Karpas-422 (cell line): ENCODE data around the gene RNF141. TPM values are rescaled to one million over a fixed set of nuclear protein-coding genes. Genes with fewer than 3 reads are reported as not detected.

Experiments used
- DNase-seq: peaks from one replicate; pipeline ENCODE4 v3.0.0-alpha.2; 2015
- H2AFZ ChIP-seq: fragments of 200-600 bp; sonication (generic); 2 replicates; pipeline ENCODE4 v1.6.1; 2014; ENCODE audit warnings: antibody characterized with exemption, low read length, mixed read lengths
- H3K27ac ChIP-seq: fragments of 200-600 bp; sonication (generic); 2 replicates; pipeline ENCODE4 v1.5.1; 2014; ENCODE audit warnings: mild to moderate bottlenecking, low read length, moderate library complexity
- H3K27me3 ChIP-seq: fragments of 200-600 bp; sonication (generic); 2 replicates; pipeline ENCODE4 v1.6.1; 2014; ENCODE audit warnings: low read length, mixed read lengths
- H3K36me3 ChIP-seq: fragments of 200-600 bp; sonication (generic); 2 replicates; pipeline ENCODE4 v1.6.1; 2014; ENCODE audit warnings: low read length, mixed read lengths; ENCODE audit not compliant: insufficient read depth
- H3K4me1 ChIP-seq: fragments of 200-600 bp; sonication (generic); 2 replicates; pipeline ENCODE4 v1.6.1; 2014; ENCODE audit warnings: mild to moderate bottlenecking, low read length, mixed read lengths
- H3K4me2 ChIP-seq: fragments of 200-600 bp; sonication (generic); 2 replicates; pipeline ENCODE4 v1.6.1; 2014; ENCODE audit warnings: low read length, low read depth, mild to moderate bottlenecking; ENCODE audit not compliant: poor library complexity, severe bottlenecking
- H3K4me3 ChIP-seq: fragments of 200-600 bp; sonication (generic); 2 replicates; pipeline ENCODE4 v1.5.1; 2014; ENCODE audit warnings: mild to moderate bottlenecking, antibody characterized with exemption, low read length, mixed read lengths
- H3K79me2 ChIP-seq: fragments of 200-600 bp; sonication (generic); 2 replicates; pipeline ENCODE4 v1.6.1; 2014; ENCODE audit warnings: mild to moderate bottlenecking, low read length, mixed read lengths
- H3K9ac ChIP-seq: fragments of 200-600 bp; sonication (generic); 2 replicates; pipeline ENCODE4 v1.6.0; 2014; ENCODE audit warnings: low read length
- H3K9me2 ChIP-seq: fragments of 200-600 bp; sonication (generic), shearing (Covaris generic); replicated peaks from 2 replicates; pipeline ENCODE4 v1.6.0; 2014; ENCODE audit warnings: mild to moderate bottlenecking, low read length, moderate library complexity; ENCODE audit not compliant: insufficient read depth
- H3K9me3 ChIP-seq: fragments of 300-700, 200-600 bp; sonication (generic); 2 replicates; pipeline ENCODE4 v1.6.1; 2014; ENCODE audit warnings: low read length, mixed read lengths
- H4K20me1 ChIP-seq: fragments of 200-600 bp; sonication (generic); 2 replicates; pipeline ENCODE4 v1.6.1; 2014; ENCODE audit warnings: mild to moderate bottlenecking, antibody characterized with exemption, low read length, low read depth; ENCODE audit not compliant: insufficient read depth
- total RNA-seq: library from RNA; depleted of rRNA; stranded (reverse); fragments of >200 nt; shearing (Covaris generic); gene quantifications from 2 replicates; pipeline ENCODE4 v1.2.3, GENCODE V29; 2014; ENCODE audit warnings: low replicate concordance

The RNF141 gene
- total RNA-seq, 1 experiment from 2014 or later: 12.2 TPM

DNA sequence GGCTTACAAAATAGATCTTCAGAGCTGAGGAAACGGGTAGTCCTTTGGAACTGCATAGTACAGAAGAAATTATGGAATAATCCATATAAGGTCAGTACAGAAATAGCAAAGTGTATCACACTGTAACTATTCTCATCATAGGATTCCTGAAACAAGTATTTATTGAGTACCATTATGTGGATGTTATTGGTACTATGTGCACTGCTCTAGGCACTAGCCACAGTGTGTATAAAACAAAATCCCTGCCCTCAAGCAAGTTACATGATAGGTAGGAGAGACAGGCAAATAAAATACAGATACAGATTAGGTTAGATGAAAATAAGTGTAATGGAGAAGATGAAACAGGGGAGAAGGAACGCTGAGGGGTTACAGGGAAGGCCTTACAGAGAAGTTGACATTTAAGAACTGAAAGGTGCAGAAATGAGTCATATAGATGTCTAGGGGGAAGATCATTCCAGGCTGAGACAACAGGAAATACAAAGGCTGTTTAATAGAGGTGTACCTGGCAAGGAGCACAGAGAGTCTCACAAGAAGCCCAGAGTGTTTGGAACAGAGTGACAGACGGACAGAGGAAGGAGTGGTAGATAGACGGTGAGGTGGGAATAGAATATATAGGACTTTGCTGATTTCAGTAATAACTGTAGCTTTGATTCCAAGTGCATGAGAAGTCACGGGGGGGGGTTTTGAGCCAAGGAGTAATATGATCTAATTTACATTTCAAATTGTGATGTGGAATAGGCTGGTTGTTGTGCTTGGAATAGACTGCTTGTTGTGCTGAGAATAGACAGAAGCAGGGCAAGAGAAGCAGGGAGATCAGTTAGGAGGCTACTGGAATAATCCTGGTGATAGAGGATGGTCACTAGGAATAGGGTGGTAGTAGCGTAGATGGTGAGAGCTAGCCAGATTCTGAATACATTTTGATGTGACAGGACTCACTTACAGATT lies 13.7 kb downstream of the RNF141 start:
- DNase-seq: no peak
- Histone ChIP-seq H2AFZ (no peak overlapping the region), H3K9ac (no peak overlapping the region), H3K4me3 (no peak overlapping the region), H3K27ac (no peak overlapping the region), H3K9me2 (no peaks in the 10 kb centered on the region), H4K20me1 (no peaks in the 10 kb centered on the region), H3K36me3 (peaks cover 22% of the 10 kb centered on the region), H3K4me1 (no peaks in the 10 kb centered on the region), H3K9me3 (no peaks in the 10 kb centered on the region), H3K27me3 (no peaks in the 10 kb centered on the region), H3K4me2 (no peak overlapping the region), H3K79me2 (no peaks in the 10 kb centered on the region)

DNA sequence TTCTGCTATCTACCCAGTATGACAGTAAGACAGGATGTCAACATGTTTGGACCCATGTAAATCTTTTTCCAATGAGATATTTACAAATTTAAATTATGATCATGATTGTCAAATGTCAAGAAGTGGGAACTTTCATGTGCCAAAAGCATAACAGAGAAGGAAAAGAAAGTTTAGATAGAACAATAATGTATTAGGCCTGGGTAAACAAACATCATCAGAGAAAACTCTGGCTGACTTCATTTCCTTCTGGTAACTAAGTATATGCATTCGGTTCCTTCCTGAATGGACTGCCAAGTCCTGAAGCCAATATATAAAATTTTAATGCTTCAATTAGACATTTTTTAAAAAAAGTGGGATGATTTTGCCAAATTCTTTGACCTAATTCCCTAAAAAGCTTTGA lies 16.5 kb downstream of the RNF141 start:
- Histone ChIP-seq H4K20me1 (no peaks in the 10 kb centered on the region), H3K9me3 (no peaks in the 10 kb centered on the region), H3K4me2 (no peak overlapping the region), H2AFZ (no peak overlapping the region), H3K4me1 (no peaks in the 10 kb centered on the region), H3K79me2 (no peaks in the 10 kb centered on the region), H3K9ac (no peak overlapping the region), H3K27ac (no peak overlapping the region), H3K36me3 (peaks cover 35% of the 10 kb centered on the region), H3K27me3 (no peaks in the 10 kb centered on the region), H3K4me3 (no peak overlapping the region), H3K9me2 (no peaks in the 10 kb centered on the region)
- DNase-seq: no peak

DNA sequence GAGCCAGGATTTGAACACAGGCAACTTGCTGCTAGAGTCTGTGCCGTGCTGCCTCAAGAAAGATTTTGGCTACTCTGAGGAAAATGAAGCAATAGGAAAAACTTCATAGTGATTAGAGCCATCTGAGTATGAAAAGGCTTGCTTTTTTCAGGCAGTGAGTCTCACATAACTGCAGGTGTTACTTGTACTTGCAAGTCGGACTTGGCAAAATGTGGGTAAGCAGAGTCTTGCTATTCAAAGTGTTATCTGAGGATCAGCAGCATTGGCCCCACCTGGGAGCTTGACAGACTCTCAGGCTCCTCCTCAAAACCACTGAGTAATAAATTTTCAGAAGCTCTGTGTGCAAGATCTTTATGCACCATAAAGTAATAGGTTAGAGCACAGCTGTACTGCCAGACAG lies 18.1 kb downstream of the RNF141 start:
- no peak overlapping the region for H3K9ac ChIP-seq
- H3K4me3 ChIP-seq: no peak overlapping the region
- no peaks in the 10 kb centered on the region for H3K27me3 ChIP-seq
- H3K27ac ChIP-seq: no peak overlapping the region
- DNase-seq: no peak
- no peak overlapping the region for H3K4me2 ChIP-seq
- no peaks in the 10 kb centered on the region for H4K20me1 ChIP-seq
- H3K36me3 ChIP-seq: peaks cover 30% of the 10 kb centered on the region
- H2AFZ ChIP-seq: no peak overlapping the region
- H3K9me3 ChIP-seq: no peaks in the 10 kb centered on the region
- no peaks in the 10 kb centered on the region for H3K79me2 ChIP-seq
- H3K9me2 ChIP-seq: no peaks in the 10 kb centered on the region
- no peaks in the 10 kb centered on the region for H3K4me1 ChIP-seq

DNA sequence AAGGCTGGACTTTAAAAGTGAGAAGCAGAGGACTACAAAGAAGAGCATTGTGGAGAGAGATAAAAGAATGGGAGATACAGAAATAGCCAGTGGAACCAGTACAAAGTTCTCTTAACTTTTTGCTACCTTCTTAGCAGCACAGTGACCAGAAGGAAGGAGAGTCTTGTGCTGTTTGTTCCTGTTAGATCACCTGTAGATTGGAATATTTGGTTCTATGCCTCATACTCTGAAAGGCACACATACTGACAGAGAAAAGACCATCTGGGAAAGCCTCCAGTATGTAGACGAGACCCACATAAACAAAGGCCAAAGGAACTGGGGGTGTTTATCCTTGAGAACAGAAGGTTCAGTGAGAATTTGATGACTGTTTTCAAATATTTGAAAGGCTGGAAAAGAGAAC lies 18.7 kb downstream of the RNF141 start:
- H3K4me3 ChIP-seq: no peak overlapping the region
- H3K9me3 ChIP-seq: no peaks in the 10 kb centered on the region
- no peak for DNase-seq
- no peak overlapping the region for H3K27ac ChIP-seq
- H3K4me1 ChIP-seq: no peaks in the 10 kb centered on the region
- no peak overlapping the region for H2AFZ ChIP-seq
- H3K27me3 ChIP-seq: no peaks in the 10 kb centered on the region
- peaks cover 30% of the 10 kb centered on the region for H3K36me3 ChIP-seq
- no peak overlapping the region for H3K9ac ChIP-seq
- H3K9me2 ChIP-seq: no peaks in the 10 kb centered on the region
- no peaks in the 10 kb centered on the region for H4K20me1 ChIP-seq
- no peaks in the 10 kb centered on the region for H3K79me2 ChIP-seq
- no peak overlapping the region for H3K4me2 ChIP-seq

DNA sequence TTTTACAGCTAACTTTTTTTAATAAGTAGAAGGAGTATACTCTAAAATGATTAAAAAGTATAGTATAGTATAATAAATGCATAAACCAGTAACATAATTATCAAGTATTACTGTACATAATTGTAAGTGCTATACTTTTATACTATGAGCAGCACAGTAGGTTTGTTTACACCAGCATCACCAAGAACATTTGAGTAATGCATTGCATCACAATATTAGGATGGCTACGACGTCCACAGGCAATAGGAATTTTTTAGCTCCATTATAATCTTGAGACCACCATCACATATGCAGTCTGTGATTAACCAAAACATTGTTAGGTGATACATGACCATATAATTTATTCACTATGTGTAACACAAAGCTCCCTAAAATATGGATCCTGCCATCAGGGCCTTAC lies 20.4 kb downstream of the RNF141 start:
- Histone ChIP-seq H4K20me1 (no peaks in the 10 kb centered on the region), H3K79me2 (no peaks in the 10 kb centered on the region), H3K9me3 (no peaks in the 10 kb centered on the region), H3K27ac (no peak overlapping the region), H2AFZ (no peak overlapping the region), H3K36me3 (peaks cover 30% of the 10 kb centered on the region), H3K9ac (no peak overlapping the region), H3K4me1 (no peaks in the 10 kb centered on the region), H3K4me2 (no peak overlapping the region), H3K4me3 (no peak overlapping the region), H3K27me3 (no peaks in the 10 kb centered on the region), H3K9me2 (no peaks in the 10 kb centered on the region)
- no peak for DNase-seq

DNA sequence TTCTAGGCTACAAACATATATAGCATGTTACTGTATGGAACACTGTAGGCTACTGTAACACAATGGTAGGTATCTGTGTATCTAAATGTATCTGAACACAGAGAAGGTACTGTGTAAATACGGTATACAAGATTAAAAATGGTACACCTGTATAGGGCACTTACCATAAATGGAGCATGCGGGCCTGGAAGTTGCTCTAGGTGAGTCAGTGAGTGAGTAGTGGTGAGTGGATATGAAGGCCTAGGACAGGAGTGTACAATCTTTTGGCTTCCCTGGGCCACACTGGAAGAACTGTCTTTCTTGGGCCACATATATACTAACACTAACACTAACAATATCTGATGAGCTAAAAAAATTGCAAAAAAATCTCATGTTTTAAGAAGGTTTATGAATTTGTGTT lies 21.4 kb downstream of the RNF141 start:
- Histone ChIP-seq H3K9me2 (no peaks in the 10 kb centered on the region), H3K27ac (no peak overlapping the region), H3K9ac (no peak overlapping the region), H3K4me1 (no peaks in the 10 kb centered on the region), H3K79me2 (no peaks in the 10 kb centered on the region), H3K4me2 (no peak overlapping the region), H4K20me1 (no peaks in the 10 kb centered on the region), H3K9me3 (no peaks in the 10 kb centered on the region), H2AFZ (no peak overlapping the region), H3K36me3 (peaks cover 30% of the 10 kb centered on the region), H3K4me3 (no peak overlapping the region), H3K27me3 (no peaks in the 10 kb centered on the region)
- no peak for DNase-seq

DNA sequence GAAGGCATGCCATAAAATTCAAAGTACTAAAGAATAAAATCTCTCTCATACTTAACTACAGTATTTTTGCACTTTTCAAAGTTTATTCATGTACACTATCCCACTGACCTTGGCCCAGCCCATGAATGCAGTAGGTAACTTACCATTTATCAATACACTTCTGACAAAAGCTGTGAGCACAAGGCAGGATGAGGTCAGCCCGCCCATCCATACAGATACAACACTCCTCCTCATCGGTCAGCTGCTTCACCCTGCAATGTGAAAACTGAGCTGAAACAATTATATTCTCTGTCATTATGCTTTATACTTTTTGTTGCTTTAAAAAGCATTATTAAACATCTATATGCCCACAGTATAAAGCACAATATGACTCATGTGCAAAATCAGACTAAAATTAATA lies 22.1 kb downstream of the RNF141 start:
- H3K4me1 ChIP-seq: no peaks in the 10 kb centered on the region
- no peak overlapping the region for H3K27ac ChIP-seq
- no peaks in the 10 kb centered on the region for H4K20me1 ChIP-seq
- no peaks in the 10 kb centered on the region for H3K9me3 ChIP-seq
- no peak for DNase-seq
- no peak overlapping the region for H3K4me3 ChIP-seq
- H3K9ac ChIP-seq: no peak overlapping the region
- no peaks in the 10 kb centered on the region for H3K27me3 ChIP-seq
- no peaks in the 10 kb centered on the region for H3K9me2 ChIP-seq
- no peaks in the 10 kb centered on the region for H3K79me2 ChIP-seq
- no peak overlapping the region for H2AFZ ChIP-seq
- peaks cover 30% of the 10 kb centered on the region for H3K36me3 ChIP-seq
- H3K4me2 ChIP-seq: no peak overlapping the region

DNA sequence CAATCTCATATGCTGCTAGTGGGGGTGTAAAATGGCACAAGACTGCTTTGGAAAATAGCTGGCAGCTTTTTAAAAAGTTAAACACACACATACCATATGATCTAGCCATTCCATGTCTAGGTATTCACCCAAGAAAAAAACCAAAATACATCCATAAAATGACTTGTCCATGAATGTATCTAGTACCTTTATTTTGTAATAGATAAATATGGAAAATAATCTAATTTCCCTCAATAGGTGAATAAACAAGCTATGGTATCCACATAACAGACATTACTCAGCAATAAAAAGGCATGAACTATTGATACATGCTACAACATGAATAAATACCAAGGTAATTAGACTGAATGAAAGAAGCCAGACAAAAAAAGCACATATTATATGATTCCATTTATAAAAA lies 22.9 kb downstream of the RNF141 start:
- H3K4me2 ChIP-seq: no peak overlapping the region
- no peak overlapping the region for H3K27ac ChIP-seq
- H3K36me3 ChIP-seq: peaks cover 22% of the 10 kb centered on the region
- no peaks in the 10 kb centered on the region for H4K20me1 ChIP-seq
- H3K27me3 ChIP-seq: no peaks in the 10 kb centered on the region
- H3K4me1 ChIP-seq: no peaks in the 10 kb centered on the region
- no peaks in the 10 kb centered on the region for H3K79me2 ChIP-seq
- DNase-seq: no peak
- no peak overlapping the region for H2AFZ ChIP-seq
- H3K9me3 ChIP-seq: no peaks in the 10 kb centered on the region
- H3K9me2 ChIP-seq: no peaks in the 10 kb centered on the region
- no peak overlapping the region for H3K4me3 ChIP-seq
- no peak overlapping the region for H3K9ac ChIP-seq
